ENCODE measurements around the gene ABHD8. TPM values are rescaled to one million over a fixed set of nuclear protein-coding genes. Genes with fewer than 3 reads are reported as not detected.

ABHD8 gene
- total and polyA plus RNA-seq, 5 donors from 2014 or later: 5.1 to 8.7 (median 6.0) TPM

- H3K4me3 Mint-ChIP-seq: peak overlapping the region in 2 of 4 donors; percentile 38 to 82
- DNase-seq (no peak), ATAC-seq (ENCODE audit: low read depth in 2 of 2) (no peak)
- no peak overlapping the region for H3K27ac ChIP-seq (ENCODE audit: insufficient read depth, low read length, poor library complexity, severe bottlenecking)
- no peaks in the 10 kb centered on the region for H3K9me3 Mint-ChIP-seq
- peaks cover 5% of the 10 kb centered on the region for H3K36me3 Mint-ChIP-seq
- H3K4me1 ChIP-seq (ENCODE audit: control insufficient read depth, insufficient read depth, low read length, poor library complexity, severe bottlenecking): peaks cover 6% of the 10 kb centered on the region
- no peaks in the 10 kb centered on the region for H3K27me3 Mint-ChIP-seq
- H3K27ac Mint-ChIP-seq: peak overlapping the region in 2 of 3 donors; percentile 26 to 73
- peaks cover 0 to 9% (median 5%) of the 10 kb centered on the region in 4 donors for H3K4me1 Mint-ChIP-seq
- H3K36me3 ChIP-seq (ENCODE audit: control insufficient read depth, insufficient read depth, low read length): peaks cover 19% of the 10 kb centered on the region
- H3K4me3 ChIP-seq (ENCODE audit: low read depth, low read length): no peak overlapping the region
- no peaks in the 10 kb centered on the region for H3K9me3 ChIP-seq (ENCODE audit: control insufficient read depth in 2 of 2, low read length in 2 of 2)
- H3K27me3 ChIP-seq (ENCODE audit: control insufficient read depth, insufficient read depth, low read length): no peaks in the 10 kb centered on the region
Measured at GRCh38 chr19:17321655-17322489, 18.6 kb upstream of the ABHD8 start.

GRCh38 chr19:17320435-17320834 is 17.2 kb upstream of the ABHD8 start:
- DNase-seq: no peak
- no peak overlapping the region for H3K27ac Mint-ChIP-seq
- no peaks in the 10 kb centered on the region for H3K9me3 ChIP-seq (ENCODE audit: control insufficient read depth in 2 of 2, low read length in 2 of 2)
- peaks cover 0 to 9% (median 0%) of the 10 kb centered on the region in 4 donors for H3K4me1 Mint-ChIP-seq
- no peaks in the 10 kb centered on the region for H3K9me3 Mint-ChIP-seq
- H3K4me3 Mint-ChIP-seq: no peak overlapping the region
- no peak overlapping the region for H3K27ac ChIP-seq (ENCODE audit: insufficient read depth, low read length, poor library complexity, severe bottlenecking)
- H3K4me3 ChIP-seq (ENCODE audit: low read depth, low read length): no peak overlapping the region
- H3K36me3 Mint-ChIP-seq: peaks cover 5% of the 10 kb centered on the region
- H3K27me3 ChIP-seq (ENCODE audit: control insufficient read depth, insufficient read depth, low read length): no peaks in the 10 kb centered on the region
- H3K36me3 ChIP-seq (ENCODE audit: control insufficient read depth, insufficient read depth, low read length): peaks cover 27% of the 10 kb centered on the region
- no peaks in the 10 kb centered on the region for H3K27me3 Mint-ChIP-seq
- peaks cover 6% of the 10 kb centered on the region for H3K4me1 ChIP-seq (ENCODE audit: control insufficient read depth, insufficient read depth, low read length, poor library complexity, severe bottlenecking)
- ATAC-seq (ENCODE audit: low read depth in 2 of 2): no peak

GRCh38 chr19:17319473-17320238 is 16.4 kb upstream of the ABHD8 start:
- H3K36me3 ChIP-seq (ENCODE audit: control insufficient read depth, insufficient read depth, low read length): peaks cover 32% of the 10 kb centered on the region
- no peaks in the 10 kb centered on the region for H3K9me3 ChIP-seq (ENCODE audit: control insufficient read depth in 2 of 2, low read length in 2 of 2)
- no peaks in the 10 kb centered on the region for H3K27me3 Mint-ChIP-seq
- no peak overlapping the region for H3K27ac ChIP-seq (ENCODE audit: insufficient read depth, low read length, poor library complexity, severe bottlenecking)
- H3K4me3 Mint-ChIP-seq: no peak overlapping the region
- DNase-seq (no peak), ATAC-seq (ENCODE audit: low read depth in 2 of 2) (no peak)
- peaks cover 0 to 6% (median 0%) of the 10 kb centered on the region in 4 donors for H3K4me1 Mint-ChIP-seq
- no peaks in the 10 kb centered on the region for H3K9me3 Mint-ChIP-seq
- peaks cover 6% of the 10 kb centered on the region for H3K4me1 ChIP-seq (ENCODE audit: control insufficient read depth, insufficient read depth, low read length, poor library complexity, severe bottlenecking)
- H3K27me3 ChIP-seq (ENCODE audit: control insufficient read depth, insufficient read depth, low read length): no peaks in the 10 kb centered on the region
- no peak overlapping the region for H3K4me3 ChIP-seq (ENCODE audit: low read depth, low read length)
- H3K36me3 Mint-ChIP-seq: peaks cover 5% of the 10 kb centered on the region
- H3K27ac Mint-ChIP-seq: no peak overlapping the region

- Mint-ChIP-seq H3K27ac (no peak overlapping the region), H3K27me3 (no peaks in the 10 kb centered on the region), H3K36me3 (peaks cover 5% of the 10 kb centered on the region), H3K9me3 (no peaks in the 10 kb centered on the region), H3K4me1 (peaks cover 0 to 6% (median 0%) of the 10 kb centered on the region in 4 donors), H3K4me3 (no peak overlapping the region)
- Histone ChIP-seq H3K27me3 (ENCODE audit: control insufficient read depth, insufficient read depth, low read length) (no peaks in the 10 kb centered on the region), H3K4me3 (ENCODE audit: low read depth, low read length) (no peak overlapping the region), H3K36me3 (ENCODE audit: control insufficient read depth, insufficient read depth, low read length) (peaks cover 39% of the 10 kb centered on the region), H3K9me3 (ENCODE audit: control insufficient read depth in 2 of 2, low read length in 2 of 2) (no peaks in the 10 kb centered on the region), H3K4me1 (ENCODE audit: control insufficient read depth, insufficient read depth, low read length, poor library complexity, severe bottlenecking) (peaks cover 6% of the 10 kb centered on the region), H3K27ac (ENCODE audit: insufficient read depth, low read length, poor library complexity, severe bottlenecking) (no peak overlapping the region)
- ATAC-seq (ENCODE audit: low read depth in 2 of 2) (no peak), DNase-seq (no peak)
Measured at GRCh38 chr19:17318966-17319365, 15.7 kb upstream of the ABHD8 start.

GRCh38 chr19:17314007-17314593 is 10.9 kb upstream of the ABHD8 start:
- peaks cover 4 to 28% (median 10%) of the 10 kb centered on the region in 4 donors for H3K4me1 Mint-ChIP-seq
- Histone ChIP-seq H3K4me3 (ENCODE audit: low read depth, low read length) (no peak overlapping the region), H3K4me1 (ENCODE audit: control insufficient read depth, insufficient read depth, low read length, poor library complexity, severe bottlenecking) (peaks cover 15% of the 10 kb centered on the region), H3K9me3 (ENCODE audit: control insufficient read depth in 2 of 2, low read length in 2 of 2) (no peaks in the 10 kb centered on the region), H3K27me3 (ENCODE audit: control insufficient read depth, insufficient read depth, low read length) (no peaks in the 10 kb centered on the region), H3K27ac (ENCODE audit: insufficient read depth, low read length, poor library complexity, severe bottlenecking) (no peak overlapping the region), H3K36me3 (ENCODE audit: control insufficient read depth, insufficient read depth, low read length) (peaks cover 31% of the 10 kb centered on the region)
- H3K27me3 Mint-ChIP-seq: no peaks in the 10 kb centered on the region
- no peak for DNase-seq
- H3K4me3 Mint-ChIP-seq: no peak overlapping the region
- no peaks in the 10 kb centered on the region for H3K9me3 Mint-ChIP-seq
- peaks cover 4% of the 10 kb centered on the region for H3K36me3 Mint-ChIP-seq
- ATAC-seq (ENCODE audit: low read depth in 2 of 2): no peak
- H3K27ac Mint-ChIP-seq: no peak overlapping the region

- ATAC-seq (ENCODE audit: low read depth in 2 of 2): no peak
- Mint-ChIP-seq H3K27me3 (no peaks in the 10 kb centered on the region), H3K9me3 (no peaks in the 10 kb centered on the region), H3K4me3 (peak overlapping the region in 1 of 4 donors; percentile 92), H3K4me1 (peaks cover 6 to 37% (median 15%) of the 10 kb centered on the region in 4 donors), H3K36me3 (peaks cover 5% of the 10 kb centered on the region), H3K27ac (no peak overlapping the region)
- Histone ChIP-seq H3K27ac (ENCODE audit: insufficient read depth, low read length, poor library complexity, severe bottlenecking) (no peak overlapping the region), H3K27me3 (ENCODE audit: control insufficient read depth, insufficient read depth, low read length) (no peaks in the 10 kb centered on the region), H3K4me1 (ENCODE audit: control insufficient read depth, insufficient read depth, low read length, poor library complexity, severe bottlenecking) (peaks cover 17% of the 10 kb centered on the region), H3K36me3 (ENCODE audit: control insufficient read depth, insufficient read depth, low read length) (peaks cover 25% of the 10 kb centered on the region), H3K4me3 (ENCODE audit: low read depth, low read length) (no peak overlapping the region), H3K9me3 (ENCODE audit: control insufficient read depth in 2 of 2, low read length in 2 of 2) (no peaks in the 10 kb centered on the region)
- DNase-seq: no peak
Measured at GRCh38 chr19:17312189-17313113, 9.2 kb upstream of the ABHD8 start.

Measured in CD4-positive, CD25-positive, alpha-beta regulatory T cell (primary cell).